Right lobe of liver (tissue), 6 donors: Measurements from ENCODE around the gene IPCEF1. TPM values are rescaled to one million over a fixed set of nuclear protein-coding genes. Genes with fewer than 3 reads are reported as not detected.

ENCODE experiments used
- ATAC-seq, 4 donors: fragments of 200-7000 bp; cut with Tn5 transposase; one replicate each; pipeline ENCODE4 v1.9.1; 2020; ENCODE audit warnings: mild to moderate bottlenecking in 4 of 4, moderate library complexity in 4 of 4
- DNase-seq, 3 donors: peaks; one replicate each; pipeline ENCODE4 v3.0.0-alpha.2; 2020
- H3K27ac ChIP-seq, 3 donors: fragments of 200-600 bp; one replicate each; pipeline ENCODE4 v1.8.0; 2022
- H3K27me3 ChIP-seq, 2 donors: fragments of 200-600 bp; one replicate each; pipeline ENCODE4 v1.8.0; 2022
- H3K36me3 ChIP-seq, 4 donors: fragments of 200-600 bp; sonication (generic) in 1 of 4; one replicate each; pipeline versions ENCODE4 v1.5.1 to v1.8.0; 2017 to 2022; ENCODE audit warnings: control low read depth in 1 of 4
- H3K4me1 ChIP-seq, 4 donors: fragments of 200-600 bp; sonication (generic) in 1 of 4; one replicate each; pipeline versions ENCODE4 v1.5.1 to v1.8.0; 2017 to 2022; ENCODE audit warnings: control low read depth in 1 of 4
- H3K4me3 ChIP-seq, 3 donors: fragments of 200-600 bp; one replicate each; pipeline ENCODE4 v1.8.0; 2022
- H3K9me3 ChIP-seq, 4 donors: fragments of 200-600 bp; sonication (generic) in 1 of 4; one replicate each; pipeline versions ENCODE4 v1.5.1 to v1.8.0; 2017 to 2022; ENCODE audit warnings: control low read depth in 1 of 4
- CTCF ChIP-seq, 4 donors: fragments of 200-600 bp in 3 of 4; fragments of 450-650 bp in 1 of 4; IDR thresholded peaks; one replicate each; pipeline versions ENCODE4 v1.5.1 to v1.8.0; 2016 to 2022; ENCODE audit warnings: antibody characterized with exemption in 4 of 4, mild to moderate bottlenecking in 2 of 4
- POLR2A ChIP-seq: fragments of 450-650 bp; IDR thresholded peaks from one replicate; pipeline ENCODE4 v1.6.1; 2017; ENCODE audit warnings: antibody characterized with exemption, mild to moderate bottlenecking
- WGBS: methylation state at CpG from one replicate; pipeline ENCODE4 v1.1.6; 2018; ENCODE audit warnings: low coverage, low lambda C conversion rate; ENCODE audit not compliant: insufficient coverage; ENCODE audit errors: missing lambda C conversion rate; 5-methylcytosine and 5-hydroxymethylcytosine counted together
- intact Hi-C, 2 donors: fragments of 100-400 bp; cut with DNase I; formaldehyde crosslinking; loops; one replicate each; pipeline versions ENCODE4 v1.11.2 to v1.14.1; 2022
- total RNA-seq, 6 experiments: library from RNA; depleted of rRNA in 2 of 6; stranded (reverse); fragments of >200 nt in 2 of 6; fragmentation: NEBNext Ultra II Directional in 3 of 6; extraction: Animal tissue kit (Norgen Biotek cat#: 25700) in 3 of 6; gene quantifications; one replicate each; pipeline versions ENCODE4 v1.1.0 to v1.2.4, GENCODE V29; 2016 to 2023
- donor health status: DM: no; HTN: yes; CAD: no.
- donor health status: DM: no; HTN: no; CAD: no.
- donor health status: DM: no; HTN: no; CAD: no.
- donor health status: DM: no; HTN: yes; CAD: no.
- donor health status: DM: no; HTN: yes; CAD: no.

IPCEF1 gene
- total RNA-seq, 6 experiments from 2014 or later, result 0.90 to 3.0 (median 1.4) TPM

- no peak overlapping the region for H3K4me3 ChIP-seq
- no peak for DNase-seq
- 61% methylated on average over 7 of the region's 7 CpGs for WGBS
- intact Hi-C loops, result no loop called here
- H3K4me1 ChIP-seq, result no peaks in the 10 kb centered on the region
- TF ChIP-seq POLR2A, result no peak
- TF ChIP-seq CTCF (IDR thresholded peaks at IDR 0.05), result no peak
- H3K27ac ChIP-seq, result no peak overlapping the region
- ATAC-seq, result no peak
- no peaks in the 10 kb centered on the region for H3K27me3 ChIP-seq
- no peaks in the 10 kb centered on the region for H3K9me3 ChIP-seq
- no peaks in the 10 kb centered on the region for H3K36me3 ChIP-seq
These were observed 128.6 kb downstream of the IPCEF1 start for GRCh38 chr6:154227862-154228520.

GRCh38 chr6:154226461-154226860 lies 130.1 kb downstream of the IPCEF1 start:
- TF ChIP-seq POLR2A (no peak), CTCF (IDR thresholded peaks at IDR 0.05) (no peak)
- H3K4me3 ChIP-seq, result no peak overlapping the region
- intact Hi-C loops, result no loop called here
- H3K27me3 ChIP-seq, result no peaks in the 10 kb centered on the region
- H3K36me3 ChIP-seq, result no peaks in the 10 kb centered on the region
- H3K27ac ChIP-seq, result no peak overlapping the region
- 75% methylated on average over 3 of the region's 3 CpGs for whole genome bisulfite sequencing
- H3K9me3 ChIP-seq, result no peaks in the 10 kb centered on the region
- ATAC-seq, result no peak
- no peak for DNase-seq
- H3K4me1 ChIP-seq, result no peaks in the 10 kb centered on the region

DNA sequence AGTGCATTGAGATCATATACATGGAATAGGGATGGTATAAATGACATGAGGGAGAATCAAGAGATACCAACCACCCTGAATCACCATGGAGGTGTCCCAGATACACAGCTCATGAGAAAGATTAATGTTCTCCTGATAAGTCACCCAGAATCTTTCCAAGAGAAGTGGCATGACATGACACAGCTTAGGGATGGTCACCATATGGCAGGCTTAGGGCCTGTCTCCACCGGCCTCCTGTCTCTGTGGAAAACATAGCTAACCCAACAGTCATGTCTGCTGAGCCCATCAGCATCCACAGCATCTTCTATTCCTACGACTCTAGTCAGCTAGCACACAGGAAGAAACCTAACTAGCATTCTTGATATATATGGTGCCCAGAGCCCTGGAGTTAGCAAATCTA lies 133.3 kb downstream of the IPCEF1 start:
- no CpG with 5 or more reads among the region's 2 CpGs for WGBS
- H3K27ac ChIP-seq, result no peak overlapping the region
- no peak for DNase-seq
- no peaks in the 10 kb centered on the region for H3K9me3 ChIP-seq
- no peaks in the 10 kb centered on the region for H3K36me3 ChIP-seq
- intact Hi-C loops, result no loop called here
- no peak for ATAC-seq
- no peaks in the 10 kb centered on the region for H3K27me3 ChIP-seq
- H3K4me1 ChIP-seq, result no peaks in the 10 kb centered on the region
- TF ChIP-seq CTCF (IDR thresholded peaks at IDR 0.05) (no peak), POLR2A (no peak)
- H3K4me3 ChIP-seq, result no peak overlapping the region

DNA sequence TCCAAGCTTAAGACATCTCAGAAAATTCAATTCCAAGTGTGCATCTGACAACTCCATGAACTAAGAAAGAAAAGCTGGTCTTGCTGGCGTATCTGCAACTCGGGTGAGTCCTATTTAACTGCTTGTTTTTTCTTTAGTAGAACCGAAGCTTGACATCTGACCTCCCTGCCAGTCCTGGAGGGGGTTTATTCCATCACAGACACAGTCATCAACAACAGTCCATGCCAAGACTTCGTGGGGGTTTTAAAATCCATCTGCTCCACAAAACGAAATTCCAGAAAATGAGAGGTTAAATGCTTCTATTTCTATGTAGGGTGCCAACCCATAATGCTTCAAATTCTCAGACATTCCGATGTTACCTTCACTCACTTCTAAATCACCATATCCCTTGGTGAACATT lies 133.9 kb downstream of the IPCEF1 start:
- Histone ChIP-seq H3K9me3 (no peaks in the 10 kb centered on the region), H3K4me1 (no peaks in the 10 kb centered on the region), H3K27me3 (no peaks in the 10 kb centered on the region), H3K36me3 (no peaks in the 10 kb centered on the region), H3K27ac (no peak overlapping the region), H3K4me3 (no peak overlapping the region)
- intact Hi-C loops, result no loop called here
- TF ChIP-seq CTCF (IDR thresholded peaks at IDR 0.05), result no peak
- no peak for TF ChIP-seq POLR2A
- ATAC-seq (no peak), DNase-seq (no peak)
- WGBS, result 64% methylated on average over 6 of the region's 6 CpGs

DNA sequence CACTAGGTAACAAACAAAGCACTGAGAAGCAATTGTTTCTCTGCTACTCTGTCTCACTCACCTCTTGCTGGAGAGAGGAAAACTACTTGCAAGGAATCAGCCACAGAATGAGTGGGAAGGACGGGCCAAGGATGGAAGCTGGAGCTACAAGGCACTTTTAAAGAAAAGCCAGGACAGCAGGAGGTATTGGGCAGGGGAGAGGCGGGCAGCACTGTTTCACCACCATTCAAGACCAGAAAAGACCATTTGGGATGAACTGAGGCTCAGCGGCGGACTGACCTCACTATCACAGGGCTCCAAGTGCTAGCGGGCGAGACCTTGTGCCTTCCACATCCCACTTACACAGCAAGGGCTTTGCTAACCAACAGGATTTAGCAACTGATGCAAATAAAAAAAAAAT lies 137.4 kb downstream of the IPCEF1 start:
- no peaks in the 10 kb centered on the region for H3K36me3 ChIP-seq
- no peak for ATAC-seq
- TF ChIP-seq POLR2A, result no peak
- no peak for TF ChIP-seq CTCF (IDR thresholded peaks at IDR 0.05)

More for the DNA sequence above, 137.4 kb downstream of the IPCEF1 start:
- H3K27me3 ChIP-seq, result no peaks in the 10 kb centered on the region
- intact Hi-C loops, result no loop called here
- no peaks in the 10 kb centered on the region for H3K4me1 ChIP-seq
- DNase-seq, result no peak
- 45% methylated on average over 2 of the region's 6 CpGs for WGBS
- no peak overlapping the region for H3K4me3 ChIP-seq
- H3K27ac ChIP-seq, result no peak overlapping the region
- no peaks in the 10 kb centered on the region for H3K9me3 ChIP-seq
